K562 (cell line): ENCODE data around the gene KCNJ2. TPM values are rescaled to one million over a fixed set of nuclear protein-coding genes. Genes with fewer than 3 reads are reported as not detected.

ENCODE experiments used
- ATAC-seq: fragments of 200-7000 bp; cut with Tn5 transposase; 3 replicates; pipeline ENCODE4 v1.9.1; 2020; ENCODE audit warnings: moderate library complexity
- BruUV-seq: library from RNA; stranded (reverse); fragments of 400-500 nt; replicated peaks from 2 replicates; lab custom pipeline; 2021; lab: Mats Ljungman, UMichigan
- CTCF ChIA-PET: fragments of 300-600 bp; formaldehyde crosslinking; extraction: SDS; loops from one replicate; lab custom pipeline; 2021; ENCODE audit warnings: low intra/inter-chr PET ratio; lab: Yijun Ruan, JAX
- POLR2A ChIA-PET: fragments of 300-600, 350-650 bp; sonication (Branson Sonifier 250); formaldehyde crosslinking; extraction: SDS; loops from one replicate; lab custom pipeline; 2021; ENCODE audit warnings: antibody characterized with exemption, inconsistent platforms; lab: Yijun Ruan, JAX
- DNase-seq, 4 experiments: peaks; one replicate each; pipeline versions ENCODE4 v3.0.0 to v3.0.0-alpha.2; 2011 to 2018; ENCODE audit warnings: low spot score in 3 of 4, mixed read lengths in 3 of 4; ENCODE audit errors: extremely low read depth in 1 of 4
- FAIRE-seq: peaks from 2 replicates; lab custom pipeline; 2011; peaks lifted over from hg19 to GRCh38; lab: Jason Lieb, UNC
- H2AFZ ChIP-seq: 2 replicates; pipeline ENCODE4 v1.6.0; 2011; ENCODE audit warnings: low read depth, low read length, control low read depth, inconsistent platforms
- H3K27ac ChIP-seq: fragments of 200-600 bp; 3 replicates; pipeline ENCODE4 v1.8.0; 2011; ENCODE audit warnings: low read depth, mild to moderate bottlenecking, control low read depth, inconsistent platforms, low read length, moderate library complexity, mixed read lengths; ENCODE audit errors: extremely low read depth
- H3K27me3 ChIP-seq, 2 experiments: fragments of 300-600 bp in 1 of 2; 2 replicates in 1 of 2; 3 replicates in 1 of 2; pipeline versions ENCODE4 v1.6.0 to v1.8.0; 2011; ENCODE audit warnings: inconsistent platforms in 2 of 2, low read length in 2 of 2, mild to moderate bottlenecking in 1 of 2, mixed read lengths in 1 of 2, moderate library complexity in 1 of 2; ENCODE audit not compliant: control insufficient read depth in 2 of 2, insufficient read depth in 2 of 2
- H3K36me3 ChIP-seq: fragments of 300-600 bp; 3 replicates; pipeline ENCODE4 v1.8.0; 2011; ENCODE audit warnings: mild to moderate bottlenecking, low read length, inconsistent platforms; ENCODE audit not compliant: control insufficient read depth, insufficient read depth
- H3K4me1 ChIP-seq, 2 experiments: fragments of 200-600 bp in 1 of 2; replicated peaks in 1 of 2; 2 replicates in 1 of 2; 3 replicates in 1 of 2; pipeline versions ENCODE4 v1.5.1 to v1.8.0; 2011; ENCODE audit warnings: inconsistent platforms in 2 of 2, low read length in 2 of 2, mild to moderate bottlenecking in 1 of 2, mixed read lengths in 1 of 2, moderate library complexity in 1 of 2; ENCODE audit not compliant: control insufficient read depth in 2 of 2, insufficient read depth in 2 of 2
- H3K4me2 ChIP-seq: 2 replicates; pipeline ENCODE4 v1.6.1; 2011; ENCODE audit warnings: low read length, control low read depth, inconsistent platforms, mixed read lengths; ENCODE audit not compliant: insufficient read depth
- H3K4me3 ChIP-seq: fragments of 200-600 bp; sonication (generic), shearing (Covaris generic); 2 replicates; pipeline ENCODE4 v1.5.1; 2016; ENCODE audit warnings: control low read depth, inconsistent platforms
- H3K79me2 ChIP-seq: fragments of 200-600 bp; 3 replicates; pipeline ENCODE4 v1.8.0; 2011; ENCODE audit warnings: low read length, inconsistent platforms; ENCODE audit not compliant: control insufficient read depth, insufficient read depth
- H3K9ac ChIP-seq, 2 experiments: 2 replicates each; pipeline versions ENCODE4 v1.6.0 to v1.6.1; 2011; ENCODE audit warnings: low read depth in 2 of 2, low read length in 2 of 2, control low read depth in 1 of 2, inconsistent platforms in 1 of 2, mild to moderate bottlenecking in 1 of 2, mixed read lengths in 1 of 2; ENCODE audit not compliant: insufficient read depth in 1 of 2
- H3K9me1 ChIP-seq: one replicate; pipeline ENCODE4 v1.6.0; 2011; ENCODE audit warnings: inconsistent platforms, mild to moderate bottlenecking, low read length, moderate library complexity; ENCODE audit not compliant: control insufficient read depth, insufficient read depth
- H3K9me3 ChIP-seq: replicated peaks from 2 replicates; pipeline ENCODE4 v1.5.1; 2011; ENCODE audit warnings: low read depth, low read length, inconsistent platforms; ENCODE audit not compliant: control insufficient read depth, insufficient read depth
- H4K20me1 ChIP-seq: replicated peaks from 2 replicates; pipeline ENCODE4 v1.6.1; 2011; ENCODE audit warnings: low read length, inconsistent platforms, mixed read lengths; ENCODE audit not compliant: control insufficient read depth, insufficient read depth
- BRD4 ChIP-seq: fragments of 200-600 bp; sonication (generic); IDR thresholded peaks from 2 replicates; pipeline ENCODE4 v1.6.1; 2017; ENCODE audit warnings: inconsistent platforms
- CBX1 ChIP-seq: sonication (generic); IDR thresholded peaks from 2 replicates; pipeline ENCODE4 v1.6.1; 2016; ENCODE audit warnings: antibody characterized with exemption, low read depth, mild to moderate bottlenecking
- ELF2 ChIP-seq: fragments of 250-450 bp; sonication (Bioruptor Pico); IDR thresholded peaks from 2 replicates; pipeline ENCODE4 v1.5.0; 2021; ENCODE audit warnings: mild to moderate bottlenecking
- JUNB ChIP-seq: fragments of 450-650 bp; formaldehyde crosslinking; conservative IDR thresholded peaks from 2 replicates; pipeline ENCODE4 v1.4.0; 2020; ENCODE audit warnings: mild to moderate bottlenecking
- KDM5B ChIP-seq: fragments of 200-600 bp; sonication (generic); IDR thresholded peaks from 2 replicates; pipeline ENCODE4 v1.6.1; 2012; ENCODE audit warnings: low read depth, mild to moderate bottlenecking, moderate library complexity, low read length, control low read depth, inconsistent platforms; ENCODE audit not compliant: insufficient replicate concordance
- MED1 ChIP-seq: sonication (generic); formaldehyde crosslinking; IDR thresholded peaks from 2 replicates; pipeline ENCODE4 v1.8.1; 2023; ENCODE audit warnings: missing genetic modification reagents, borderline replicate concordance
- RFX7 ChIP-seq: fragments of 250-450 bp; sonication (Bioruptor Pico); IDR thresholded peaks from 2 replicates; pipeline ENCODE4 v1.5.1; 2021; ENCODE audit warnings: mild to moderate bottlenecking
- SAFB2 ChIP-seq: fragments of 200-400 bp; formaldehyde crosslinking; IDR thresholded peaks from 2 replicates; pipeline ENCODE4 v1.6.1; 2018; ENCODE audit warnings: borderline replicate concordance, low read length, low read depth, moderate library complexity; ENCODE audit not compliant: severe bottlenecking
- TGIF2 ChIP-seq: sonication (generic); formaldehyde crosslinking; IDR thresholded peaks from 2 replicates; pipeline ENCODE4 v1.8.1; 2022; ENCODE audit warnings: mild to moderate bottlenecking, missing genetic modification reagents, moderate library complexity
- ZBTB26 ChIP-seq: fragments of 450-650 bp; formaldehyde crosslinking; IDR thresholded peaks from 2 replicates; pipeline ENCODE4 v1.4.0; 2022; ENCODE audit warnings: missing genetic modification characterization
- ZC3H11A ChIP-seq: IDR thresholded peaks from 2 replicates; pipeline ENCODE4 v1.6.1; 2012; ENCODE audit warnings: low read depth, low read length, improper control_type of control experiment
- ZKSCAN8 ChIP-seq: fragments of 200-800 bp; sonication (Bioruptor generic); IDR thresholded peaks from 2 replicates; pipeline ENCODE4 v1.6.1; 2016; ENCODE audit warnings: missing genetic modification characterization, missing compliant biosample characterization
- ZNF644 ChIP-seq: fragments of 200-800 bp; sonication (Bioruptor generic); IDR thresholded peaks from 2 replicates; pipeline ENCODE4 v1.6.1; 2016; ENCODE audit warnings: low read depth, missing genetic modification characterization, missing compliant biosample characterization
- WGBS: fragments of 100-300 bp; shearing (Covaris generic); methylation state at CpG from one replicate; pipeline ENCODE4 v1.1.6; 2016; ENCODE audit warnings: low coverage, mixed read lengths; ENCODE audit not compliant: insufficient coverage; ENCODE audit errors: missing lambda C conversion rate; 5-methylcytosine and 5-hydroxymethylcytosine counted together
- in situ Hi-C: fragments of 300-500 bp; cut with MboI; formaldehyde crosslinking; loops from 4 replicates; pipeline ENCODE4 v1.15.0; 2018; ENCODE audit warnings: inconsistent platforms, mixed read lengths
- intact Hi-C: fragments of 100-400 bp; cut with micrococcal nuclease; formaldehyde crosslinking; loops from 2 replicates; pipeline ENCODE4 v1.14.2; 2022
- polyA plus RNA-seq, 8 experiments: library from polyadenylated mRNA; depleted of rRNA in 4 of 8; stranded (reverse) in 5 of 8; unstranded in 3 of 8; fragments of >200 nt; fragmentation: Nextera tagmentation in 2 of 8; fragmentation: Illumina TruSeq in 1 of 8; extraction: Ambion mirVana in 2 of 8; extraction: Trizol in 1 of 8; gene quantifications; 2 replicates each; pipeline versions ENCODE4 v1.2.1 to v1.2.3, GENCODE V29; 2011 to 2014; ENCODE audit warnings: inconsistent platforms in 1 of 8, missing spikeins in 1 of 8
- total RNA-seq, 7 experiments: library from RNA; depleted of rRNA in 6 of 7; stranded (reverse); fragments of >200 nt in 6 of 7; fragmentation: Illumina TruSeq in 2 of 7; extraction: Trizol in 2 of 7; gene quantifications; 2 replicates each; pipeline versions ENCODE4 v1.2.1 to v1.2.3, GENCODE V29; 2011 to 2021; ENCODE audit warnings: low replicate concordance in 1 of 7
- TF ChIP-seq, protein P1 (sequence below), 2 experiments: fragments of 450-650 bp; IDR thresholded peaks; 2 replicates each; pipeline ENCODE4 v1.6.1; 2016
- TF ChIP-seq, protein P2 (sequence below): IDR thresholded peaks from 2 replicates; pipeline ENCODE4 v1.6.1; 2014; ENCODE audit warnings: antibody characterized with exemption
- TF ChIP-seq, protein P3 (sequence below): fragments of 450-650 bp; IDR thresholded peaks from 2 replicates; pipeline ENCODE4 v1.6.1; 2014; ENCODE audit warnings: low read depth, mild to moderate bottlenecking, moderate library complexity, borderline replicate concordance

Gene KCNJ2
- total and polyA plus RNA-seq, 9 of the 15 experiments (the other 6 are each of a cell fraction or from before 2014, with no cell fraction given) = not detected

DNA sequence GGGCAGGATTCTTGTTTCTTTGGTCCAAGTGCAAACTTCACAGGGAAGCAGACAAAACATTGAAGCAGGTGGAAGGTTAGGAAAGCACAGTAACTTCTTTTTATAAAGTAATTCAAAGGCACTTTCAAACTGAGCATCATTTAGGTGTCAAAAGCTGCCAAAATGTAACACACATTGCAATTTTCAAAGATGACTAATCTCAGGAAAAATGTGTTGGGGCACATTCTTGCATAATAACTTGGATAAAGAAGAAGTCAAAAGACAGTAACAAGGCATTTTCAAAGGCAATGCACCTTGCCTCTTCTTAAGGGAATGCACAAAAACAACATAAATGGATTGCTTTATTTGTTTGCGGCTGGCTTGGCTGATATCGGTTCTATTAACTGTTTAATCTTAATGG is 3.6 kb downstream of the KCNJ2 start (continued):
- no peak for TF ChIP-seq ZBTB26 (CRISPR knock-in tag)
- TF ChIP-seq, protein P1, sequence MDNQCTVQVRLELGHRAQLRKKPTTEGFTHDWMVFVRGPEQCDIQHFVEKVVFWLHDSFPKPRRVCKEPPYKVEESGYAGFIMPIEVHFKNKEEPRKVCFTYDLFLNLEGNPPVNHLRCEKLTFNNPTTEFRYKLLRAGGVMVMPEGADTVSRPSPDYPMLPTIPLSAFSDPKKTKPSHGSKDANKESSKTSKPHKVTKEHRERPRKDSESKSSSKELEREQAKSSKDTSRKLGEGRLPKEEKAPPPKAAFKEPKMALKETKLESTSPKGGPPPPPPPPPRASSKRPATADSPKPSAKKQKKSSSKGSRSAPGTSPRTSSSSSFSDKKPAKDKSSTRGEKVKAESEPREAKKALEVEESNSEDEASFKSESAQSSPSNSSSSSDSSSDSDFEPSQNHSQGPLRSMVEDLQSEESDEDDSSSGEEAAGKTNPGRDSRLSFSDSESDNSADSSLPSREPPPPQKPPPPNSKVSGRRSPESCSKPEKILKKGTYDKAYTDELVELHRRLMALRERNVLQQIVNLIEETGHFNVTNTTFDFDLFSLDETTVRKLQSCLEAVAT (IDR thresholded peaks at IDR 0.05) = no peak
- TF ChIP-seq, protein P2, sequence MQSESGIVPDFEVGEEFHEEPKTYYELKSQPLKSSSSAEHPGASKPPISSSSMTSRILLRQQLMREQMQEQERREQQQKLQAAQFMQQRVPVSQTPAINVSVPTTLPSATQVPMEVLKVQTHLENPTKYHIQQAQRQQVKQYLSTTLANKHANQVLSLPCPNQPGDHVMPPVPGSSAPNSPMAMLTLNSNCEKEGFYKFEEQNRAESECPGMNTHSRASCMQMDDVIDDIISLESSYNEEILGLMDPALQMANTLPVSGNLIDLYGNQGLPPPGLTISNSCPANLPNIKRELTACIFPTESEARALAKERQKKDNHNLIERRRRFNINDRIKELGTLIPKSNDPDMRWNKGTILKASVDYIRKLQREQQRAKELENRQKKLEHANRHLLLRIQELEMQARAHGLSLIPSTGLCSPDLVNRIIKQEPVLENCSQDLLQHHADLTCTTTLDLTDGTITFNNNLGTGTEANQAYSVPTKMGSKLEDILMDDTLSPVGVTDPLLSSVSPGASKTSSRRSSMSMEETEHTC = no peak

GRCh38 chr17:70173681-70174080 is 4.3 kb downstream of the KCNJ2 start:
- no peak overlapping the region for H3K27ac ChIP-seq
- intact Hi-C loops (no loop called here), in situ Hi-C loops (no loop called here)
- ATAC-seq (no peak), FAIRE-seq (no peak), DNase-seq (no peak)
- no TSS peak for BruUV-seq
- no peak overlapping the region for H3K4me2 ChIP-seq
- H3K27me3 ChIP-seq = peaks cover 0 to 2% of the 10 kb centered on the region in 2 experiments; a peak in 2 of 5 replicates
- no peaks in the 10 kb centered on the region for H3K9me3 ChIP-seq
- no peaks in the 10 kb centered on the region for H3K79me2 ChIP-seq
- no peaks in the 10 kb centered on the region for H3K9me1 ChIP-seq
- H3K4me1 ChIP-seq = peaks cover 0 to 10% of the 10 kb centered on the region in 2 experiments; a peak in 3 of 5 replicates
- H3K9ac ChIP-seq = no peak overlapping the region
- H3K36me3 ChIP-seq = no peaks in the 10 kb centered on the region
- no peak overlapping the region for H2AFZ ChIP-seq
- POLR2A ChIA-PET = no interaction called here
- WGBS = 0% methylated on average over 3 of the region's 4 CpGs
- no peaks in the 10 kb centered on the region for H4K20me1 ChIP-seq
- H3K4me3 ChIP-seq = no peak overlapping the region
- CTCF ChIA-PET = no interaction called here
- TF ChIP-seq ZC3H11A (no peak), ZNF644 (tag) (no peak), BRD4 (no peak), RFX7 (CRISPR knock-in tag) (no peak), TGIF2 (CRISPR knock-in tag) (no peak), CBX1 (no peak), JUNB (CRISPR knock-in tag) (no peak), MED1 (no peak), SAFB2 (no peak), ELF2 (no peak), KDM5B (no peak), ZKSCAN8 (no peak)
- TF ChIP-seq, protein P3, sequence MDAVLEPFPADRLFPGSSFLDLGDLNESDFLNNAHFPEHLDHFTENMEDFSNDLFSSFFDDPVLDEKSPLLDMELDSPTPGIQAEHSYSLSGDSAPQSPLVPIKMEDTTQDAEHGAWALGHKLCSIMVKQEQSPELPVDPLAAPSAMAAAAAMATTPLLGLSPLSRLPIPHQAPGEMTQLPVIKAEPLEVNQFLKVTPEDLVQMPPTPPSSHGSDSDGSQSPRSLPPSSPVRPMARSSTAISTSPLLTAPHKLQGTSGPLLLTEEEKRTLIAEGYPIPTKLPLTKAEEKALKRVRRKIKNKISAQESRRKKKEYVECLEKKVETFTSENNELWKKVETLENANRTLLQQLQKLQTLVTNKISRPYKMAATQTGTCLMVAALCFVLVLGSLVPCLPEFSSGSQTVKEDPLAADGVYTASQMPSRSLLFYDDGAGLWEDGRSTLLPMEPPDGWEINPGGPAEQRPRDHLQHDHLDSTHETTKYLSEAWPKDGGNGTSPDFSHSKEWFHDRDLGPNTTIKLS = no peak
